Measurements from ENCODE around the gene FGR. TPM values are rescaled to one million over a fixed set of nuclear protein-coding genes. Genes with fewer than 3 reads are reported as not detected.

FGR gene
- total RNA-seq, 1 donor from 2014 or later = 28.6 TPM

GRCh38 chr1:27563341-27563590, 71.7 kb downstream of the FGR start:
- no peak overlapping the region for H3K4me3 Mint-ChIP-seq
- no peaks in the 10 kb centered on the region for H3K27me3 Mint-ChIP-seq
- H3K4me1 Mint-ChIP-seq = peaks cover 33% of the 10 kb centered on the region
- intact Hi-C loops (cut with micrococcal nuclease) = no loop called here
- no peak overlapping the region for H3K27ac Mint-ChIP-seq
- ChIA-PET CTCF (no interaction called here), POLR2A (no interaction called here)
- H3K9me3 Mint-ChIP-seq = no peaks in the 10 kb centered on the region
- ATAC-seq (ENCODE audit: low read depth) = no peak
- TF ChIP-seq, protein P1, sequence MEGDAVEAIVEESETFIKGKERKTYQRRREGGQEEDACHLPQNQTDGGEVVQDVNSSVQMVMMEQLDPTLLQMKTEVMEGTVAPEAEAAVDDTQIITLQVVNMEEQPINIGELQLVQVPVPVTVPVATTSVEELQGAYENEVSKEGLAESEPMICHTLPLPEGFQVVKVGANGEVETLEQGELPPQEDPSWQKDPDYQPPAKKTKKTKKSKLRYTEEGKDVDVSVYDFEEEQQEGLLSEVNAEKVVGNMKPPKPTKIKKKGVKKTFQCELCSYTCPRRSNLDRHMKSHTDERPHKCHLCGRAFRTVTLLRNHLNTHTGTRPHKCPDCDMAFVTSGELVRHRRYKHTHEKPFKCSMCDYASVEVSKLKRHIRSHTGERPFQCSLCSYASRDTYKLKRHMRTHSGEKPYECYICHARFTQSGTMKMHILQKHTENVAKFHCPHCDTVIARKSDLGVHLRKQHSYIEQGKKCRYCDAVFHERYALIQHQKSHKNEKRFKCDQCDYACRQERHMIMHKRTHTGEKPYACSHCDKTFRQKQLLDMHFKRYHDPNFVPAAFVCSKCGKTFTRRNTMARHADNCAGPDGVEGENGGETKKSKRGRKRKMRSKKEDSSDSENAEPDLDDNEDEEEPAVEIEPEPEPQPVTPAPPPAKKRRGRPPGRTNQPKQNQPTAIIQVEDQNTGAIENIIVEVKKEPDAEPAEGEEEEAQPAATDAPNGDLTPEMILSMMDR (IDR thresholded peaks at IDR 0.05) = no peak
- H3K36me3 Mint-ChIP-seq (ENCODE audit: low read depth) = no peaks in the 10 kb centered on the region
- DNase-seq = no peak

DNA sequence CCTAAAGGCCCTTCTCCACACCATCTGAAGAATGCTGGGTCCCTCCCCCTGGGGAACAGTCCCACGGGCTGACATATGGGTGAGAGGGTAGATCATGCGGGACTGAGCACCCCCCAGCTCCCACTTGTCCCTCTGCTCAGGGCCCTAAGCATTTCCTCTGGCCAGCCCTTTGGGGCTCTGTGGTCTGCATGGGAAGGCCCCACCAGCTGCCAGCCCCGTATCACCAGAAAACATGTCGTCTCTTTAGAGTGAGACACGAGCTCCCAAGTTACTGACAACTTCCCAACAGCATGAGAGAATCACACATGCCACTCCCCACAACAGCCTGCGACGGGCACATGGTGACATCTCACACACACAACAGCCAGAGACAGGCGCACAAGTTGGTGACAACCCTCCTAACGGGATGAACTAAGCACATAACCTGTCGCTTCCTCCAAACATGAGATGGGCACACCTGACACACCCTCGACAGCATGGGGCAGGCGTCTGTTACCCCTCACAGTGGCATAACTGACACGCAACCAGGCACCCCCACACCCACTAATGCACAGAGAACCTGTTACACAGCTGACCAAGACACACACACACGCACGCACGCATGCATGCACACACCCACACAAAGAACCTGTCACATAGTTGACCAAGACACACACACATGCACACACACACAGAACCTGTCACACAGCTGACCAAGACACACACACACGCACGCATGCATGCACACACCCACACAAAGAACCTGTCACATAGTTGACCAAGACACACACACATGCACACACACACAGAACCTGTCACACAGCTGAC, 72.2 kb downstream of the FGR start:
- no peaks in the 10 kb centered on the region for H3K27me3 Mint-ChIP-seq
- no peak overlapping the region for H3K27ac Mint-ChIP-seq
- TF ChIP-seq, protein P1 (IDR thresholded peaks at IDR 0.05) = no peak
- ATAC-seq (ENCODE audit: low read depth) = no peak
- H3K9me3 Mint-ChIP-seq = no peaks in the 10 kb centered on the region
- intact Hi-C loops (cut with micrococcal nuclease) = no loop called here
- H3K4me1 Mint-ChIP-seq = peaks cover 29% of the 10 kb centered on the region
- POLR2A ChIA-PET = interaction anchor here (0.7 to 1.3 kb wide), 2 partner anchors 41 to 329 kb away, joined by 3 read pairs; partner anchors contain the start of gene AHDC1
- H3K4me3 Mint-ChIP-seq = no peak overlapping the region
- H3K36me3 Mint-ChIP-seq (ENCODE audit: low read depth) = peaks cover 1% of the 10 kb centered on the region
- DNase-seq = no peak
- CTCF ChIA-PET = no interaction called here

Other genes starting within 250 kb of the FGR start
- 0.11 TPM in 1 of 2 replicates, not detected in the other for gene GPR3, start 242.6 kb downstream of the FGR start, total RNA-seq
- 136 and 137 TPM in 2 replicates for gene WASF2, start 145.0 kb downstream of the FGR start, total RNA-seq
- gene AHDC1, start 31.0 kb downstream of the FGR start, total RNA-seq = 22.4 and 23.3 TPM in 2 replicates
- 10.9 and 11.4 TPM in 2 replicates for gene IFI6, start 37.0 kb upstream of the FGR start, total RNA-seq
- 14.9 and 19.3 TPM in 2 replicates for gene FAM76A, start 90.8 kb upstream of the FGR start, total RNA-seq
- gene STX12, start 138.0 kb upstream of the FGR start, total RNA-seq = 33.5 and 42.4 TPM in 2 replicates
- gene PPP1R8, start 195.6 kb upstream of the FGR start, total RNA-seq = 48.3 and 52.0 TPM in 2 replicates
- 56.1 and 78.6 TPM in 2 replicates for gene THEMIS2, start 237.4 kb upstream of the FGR start, total RNA-seq

Data from activated B cell treated with CpG ODN at 0.5 μM for 24 hours (primary cell).